Measurements from ENCODE around the gene KRTAP10-12. TPM values are rescaled to one million over a fixed set of nuclear protein-coding genes. Genes with fewer than 3 reads are reported as not detected.

KRTAP10-12 gene
- total RNA-seq, 1 donor from 2014 or later: not detected

GRCh38 chr21:44729336-44730027, 32.5 kb downstream of the KRTAP10-12 start:
- no peak for TF ChIP-seq CTCF (conservative IDR thresholded peaks at IDR 0.05)
- Mint-ChIP-seq H3K27me3 (ENCODE audit: low read depth) (peaks cover 6% of the 10 kb centered on the region), H3K9me3 (no peaks in the 10 kb centered on the region), H3K4me1 (peaks cover 10% of the 10 kb centered on the region), H3K4me3 (no peak overlapping the region), H3K36me3 (ENCODE audit: low read depth) (no peaks in the 10 kb centered on the region), H3K27ac (ENCODE audit: unreplicated experiment) (no peak overlapping the region)
- DNase-seq (ENCODE audit: low read depth, low spot score): no peak

- DNase-seq (ENCODE audit: low read depth, low spot score): no peak
- H3K4me3 Mint-ChIP-seq: no peak overlapping the region
- no peak for TF ChIP-seq CTCF (conservative IDR thresholded peaks at IDR 0.05)
- H3K27me3 Mint-ChIP-seq (ENCODE audit: low read depth): peaks cover 6% of the 10 kb centered on the region
- peaks cover 10% of the 10 kb centered on the region for H3K4me1 Mint-ChIP-seq
- H3K36me3 Mint-ChIP-seq (ENCODE audit: low read depth): no peaks in the 10 kb centered on the region
- H3K9me3 Mint-ChIP-seq: no peaks in the 10 kb centered on the region
- H3K27ac Mint-ChIP-seq (ENCODE audit: unreplicated experiment): no peak overlapping the region
Measured at GRCh38 chr21:44730028-44730395, 33.0 kb downstream of the KRTAP10-12 start.

- no peaks in the 10 kb centered on the region for H3K36me3 Mint-ChIP-seq (ENCODE audit: low read depth)
- H3K4me1 Mint-ChIP-seq: peaks cover 10% of the 10 kb centered on the region
- H3K27ac Mint-ChIP-seq (ENCODE audit: unreplicated experiment): no peak overlapping the region
- H3K9me3 Mint-ChIP-seq: no peaks in the 10 kb centered on the region
- H3K27me3 Mint-ChIP-seq (ENCODE audit: low read depth): peaks cover 2% of the 10 kb centered on the region
- no peak for TF ChIP-seq CTCF (conservative IDR thresholded peaks at IDR 0.05)
- no peak overlapping the region for H3K4me3 Mint-ChIP-seq
- no peak for DNase-seq (ENCODE audit: low read depth, low spot score)
Measured at GRCh38 chr21:44730951-44731579, 34.1 kb downstream of the KRTAP10-12 start.

- H3K4me1 Mint-ChIP-seq: peaks cover 10% of the 10 kb centered on the region
- TF ChIP-seq CTCF (conservative IDR thresholded peaks at IDR 0.05): no peak
- H3K36me3 Mint-ChIP-seq (ENCODE audit: low read depth): no peaks in the 10 kb centered on the region
- no peaks in the 10 kb centered on the region for H3K27me3 Mint-ChIP-seq (ENCODE audit: low read depth)
- DNase-seq (ENCODE audit: low read depth, low spot score): no peak
- no peaks in the 10 kb centered on the region for H3K9me3 Mint-ChIP-seq
- no peak overlapping the region for H3K27ac Mint-ChIP-seq (ENCODE audit: unreplicated experiment)
- no peak overlapping the region for H3K4me3 Mint-ChIP-seq
Measured at GRCh38 chr21:44732263-44732662, 35.3 kb downstream of the KRTAP10-12 start.

- no peak for TF ChIP-seq CTCF (conservative IDR thresholded peaks at IDR 0.05)
- H3K36me3 Mint-ChIP-seq (ENCODE audit: low read depth): no peaks in the 10 kb centered on the region
- no peak for DNase-seq (ENCODE audit: low read depth, low spot score)
- H3K9me3 Mint-ChIP-seq: no peaks in the 10 kb centered on the region
- H3K27ac Mint-ChIP-seq (ENCODE audit: unreplicated experiment): no peak overlapping the region
- H3K4me1 Mint-ChIP-seq: peaks cover 10% of the 10 kb centered on the region
- peaks cover 2% of the 10 kb centered on the region for H3K27me3 Mint-ChIP-seq (ENCODE audit: low read depth)
- no peak overlapping the region for H3K4me3 Mint-ChIP-seq
Measured at GRCh38 chr21:44732956-44733355, 36.0 kb downstream of the KRTAP10-12 start.

All from neural crest cell (in vitro differentiated cells).